Measurements from ENCODE around the gene TDRD3. TPM values are rescaled to one million over a fixed set of nuclear protein-coding genes. Genes with fewer than 3 reads are reported as not detected.
"Not testable (repeated sequence)": the region's sequence is repeated elsewhere in the genome, so short reads cannot be mapped to it uniquely, and the experiment has no call there.

Gene TDRD3
- total and polyA plus RNA-seq, 5 donors = 14.8 to 59.0 (median 50.7) TPM

DNA sequence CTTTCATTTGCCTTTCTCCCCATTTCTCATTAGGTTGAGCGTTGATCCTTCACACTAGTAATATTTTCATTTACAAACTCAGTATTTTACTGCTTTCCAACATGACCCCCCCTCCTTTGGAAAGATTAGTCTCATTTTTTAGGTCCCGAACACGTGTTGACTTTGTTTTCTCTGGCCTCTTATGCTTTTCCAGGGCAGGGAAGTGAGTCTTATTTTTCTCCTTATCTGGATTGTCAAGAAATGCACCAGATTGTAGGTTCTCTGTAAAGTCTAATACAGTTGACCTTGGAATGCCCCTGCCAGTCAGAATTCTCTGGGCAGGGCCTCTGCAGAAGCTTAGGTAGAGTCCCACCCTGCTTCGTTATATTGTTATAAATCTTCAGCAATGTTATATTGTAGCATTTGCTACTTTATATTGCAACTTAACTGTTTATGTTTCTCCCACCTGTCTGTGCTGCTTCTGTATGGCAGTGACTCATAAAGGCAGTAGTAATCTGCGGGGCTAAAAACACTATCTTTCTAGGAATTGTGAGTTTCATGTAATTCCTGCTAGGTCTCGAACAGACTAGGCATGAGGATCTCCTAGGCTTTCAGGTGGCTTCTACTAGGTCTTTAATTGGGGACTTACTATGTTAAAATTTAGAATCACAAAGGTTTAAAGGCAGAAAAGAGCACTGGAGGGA, 2.0 kb downstream of the TDRD3 start:
- WGBS = 48% methylated on average over 6 of the region's 6 CpGs
- Histone ChIP-seq H3K4me1 (ENCODE audit: control insufficient read depth, insufficient read depth, low read length) (no peaks in the 10 kb centered on the region), H3K27me3 (ENCODE audit: control insufficient read depth, insufficient read depth) (no peaks in the 10 kb centered on the region), H3K4me3 (ENCODE audit: low read length) (peak overlapping the region; percentile 12), H3K27ac (ENCODE audit: low read length) (no peak overlapping the region), H3K9me3 (ENCODE audit: control insufficient read depth, low read length) (no peaks in the 10 kb centered on the region)
- ATAC-seq (no peak), DNase-seq (no peak)
- intact Hi-C loops (cut with DNase I) = no loop called here

DNA sequence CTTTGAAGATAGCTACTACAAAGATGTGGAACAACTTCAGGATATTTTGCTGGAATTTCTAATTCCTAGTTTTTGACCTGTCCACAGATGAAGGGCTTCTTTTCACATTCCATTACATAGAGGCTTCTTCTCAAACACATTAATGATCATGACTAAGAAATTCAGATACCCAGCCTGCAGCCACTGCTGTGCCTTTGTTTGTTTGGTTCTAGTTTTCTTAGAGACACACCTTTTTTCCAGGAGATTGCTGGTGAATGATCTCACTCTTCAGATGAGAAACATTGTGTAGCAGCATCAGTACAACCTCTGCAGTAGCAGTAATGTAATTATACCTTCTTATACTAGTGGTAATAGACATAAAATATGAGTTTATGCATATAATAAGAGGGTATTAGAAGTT, 5.0 kb downstream of the TDRD3 start:
- DNase-seq (no peak), ATAC-seq (no peak)
- Histone ChIP-seq H3K9me3 (ENCODE audit: control insufficient read depth, low read length) (no peaks in the 10 kb centered on the region), H3K27me3 (ENCODE audit: control insufficient read depth, insufficient read depth) (no peaks in the 10 kb centered on the region), H3K4me3 (ENCODE audit: low read length) (no peak overlapping the region), H3K27ac (ENCODE audit: low read length) (no peak overlapping the region), H3K4me1 (ENCODE audit: control insufficient read depth, insufficient read depth, low read length) (no peaks in the 10 kb centered on the region)
- intact Hi-C loops (cut with DNase I) = no loop called here

DNA sequence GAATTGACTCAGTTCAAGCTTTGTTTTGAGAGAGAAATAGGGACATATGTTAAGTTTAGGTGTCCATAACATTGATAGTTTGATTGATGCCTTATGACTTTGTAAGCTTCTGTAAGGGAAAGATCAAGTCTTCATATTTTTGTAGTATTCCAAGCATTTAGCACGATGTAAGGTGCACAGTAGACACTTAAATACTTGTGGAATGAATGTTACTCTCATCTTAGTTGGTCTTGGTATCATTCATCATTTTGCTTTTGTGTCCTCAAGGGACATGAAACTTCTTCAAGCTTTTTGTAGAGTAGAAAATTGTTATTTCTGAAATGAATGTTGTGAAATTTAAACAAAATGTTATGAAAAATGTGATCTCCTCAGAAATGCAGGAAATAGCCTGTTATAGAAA, 10.1 kb downstream of the TDRD3 start:
- no peaks in the 10 kb centered on the region for H3K27me3 ChIP-seq (ENCODE audit: control insufficient read depth, insufficient read depth)
- WGBS = 92% methylated on average over 1 of the region's 1 CpG
- H3K4me1 ChIP-seq (ENCODE audit: control insufficient read depth, insufficient read depth, low read length) = no peaks in the 10 kb centered on the region
- no peak overlapping the region for H3K4me3 ChIP-seq (ENCODE audit: low read length)
- no peak for ATAC-seq
- DNase-seq = no peak
- intact Hi-C loops (cut with DNase I) = no loop called here
- H3K27ac ChIP-seq (ENCODE audit: low read length) = no peak overlapping the region
- H3K9me3 ChIP-seq (ENCODE audit: control insufficient read depth, low read length) = no peaks in the 10 kb centered on the region

GRCh38 chr13:60407852-60408251, 10.8 kb downstream of the TDRD3 start:
- H3K4me3 ChIP-seq (ENCODE audit: low read length); H3K27ac ChIP-seq (ENCODE audit: low read length); DNase-seq; intact Hi-C loops (cut with DNase I); H3K4me1 ChIP-seq (ENCODE audit: control insufficient read depth, insufficient read depth, low read length); ATAC-seq; H3K9me3 ChIP-seq (ENCODE audit: control insufficient read depth, low read length); H3K27me3 ChIP-seq (ENCODE audit: control insufficient read depth, insufficient read depth): not testable (repeated sequence)
- WGBS = 97% methylated on average over 11 of the region's 11 CpGs

GRCh38 chr13:60409574-60410292, 12.7 kb downstream of the TDRD3 start:
- H3K4me1 ChIP-seq (ENCODE audit: control insufficient read depth, insufficient read depth, low read length); H3K27me3 ChIP-seq (ENCODE audit: control insufficient read depth, insufficient read depth); H3K27ac ChIP-seq (ENCODE audit: low read length); H3K9me3 ChIP-seq (ENCODE audit: control insufficient read depth, low read length); intact Hi-C loops (cut with DNase I); ATAC-seq; H3K4me3 ChIP-seq (ENCODE audit: low read length); DNase-seq: not testable (repeated sequence)
- WGBS = 98% methylated on average over 4 of the region's 4 CpGs

DNA sequence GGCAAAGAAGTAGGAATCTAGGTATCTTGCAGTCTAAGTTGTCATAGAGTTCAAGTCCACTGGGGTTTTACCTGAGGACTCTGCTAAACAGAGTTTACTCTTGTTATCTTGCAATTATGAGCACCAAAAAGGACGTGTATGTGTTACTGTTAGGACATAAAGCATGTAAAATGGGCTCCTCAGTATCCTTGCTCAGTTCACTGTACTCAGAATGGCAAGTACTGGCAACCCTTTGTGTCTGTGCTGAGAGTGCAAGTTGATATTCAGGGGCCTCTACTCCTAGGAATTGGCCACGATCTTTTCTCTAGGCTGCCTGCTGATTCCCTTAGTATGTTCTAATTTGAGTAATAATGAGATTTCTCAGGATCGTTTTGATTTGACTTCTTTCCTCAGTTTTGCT, 13.3 kb downstream of the TDRD3 start:
- no peak for DNase-seq
- Histone ChIP-seq H3K27me3 (ENCODE audit: control insufficient read depth, insufficient read depth) (no peaks in the 10 kb centered on the region), H3K27ac (ENCODE audit: low read length) (no peak overlapping the region), H3K4me1 (ENCODE audit: control insufficient read depth, insufficient read depth, low read length) (no peaks in the 10 kb centered on the region), H3K9me3 (ENCODE audit: control insufficient read depth, low read length) (no peaks in the 10 kb centered on the region), H3K4me3 (ENCODE audit: low read length) (no peak overlapping the region)
- 50% methylated on average over 3 of the region's 3 CpGs for WGBS
- intact Hi-C loops (cut with DNase I) = no loop called here
- ATAC-seq = no peak

GRCh38 chr13:60411464-60411863, 14.4 kb downstream of the TDRD3 start:
- H3K9me3 ChIP-seq (ENCODE audit: control insufficient read depth, low read length) = no peaks in the 10 kb centered on the region
- WGBS = 58% methylated on average over 1 of the region's 1 CpG
- no peaks in the 10 kb centered on the region for H3K4me1 ChIP-seq (ENCODE audit: control insufficient read depth, insufficient read depth, low read length)
- H3K27ac ChIP-seq (ENCODE audit: low read length) = no peak overlapping the region
- H3K4me3 ChIP-seq (ENCODE audit: low read length) = no peak overlapping the region
- intact Hi-C loops (cut with DNase I) = no loop called here
- DNase-seq (no peak), ATAC-seq (no peak)
- no peaks in the 10 kb centered on the region for H3K27me3 ChIP-seq (ENCODE audit: control insufficient read depth, insufficient read depth)

- 75% methylated on average over 2 of the region's 2 CpGs for WGBS
- Histone ChIP-seq H3K27ac (ENCODE audit: low read length) (no peak overlapping the region), H3K4me1 (ENCODE audit: control insufficient read depth, insufficient read depth, low read length) (no peaks in the 10 kb centered on the region), H3K9me3 (ENCODE audit: control insufficient read depth, low read length) (no peaks in the 10 kb centered on the region), H3K27me3 (ENCODE audit: control insufficient read depth, insufficient read depth) (no peaks in the 10 kb centered on the region), H3K4me3 (ENCODE audit: low read length) (no peak overlapping the region)
- ATAC-seq (no peak), DNase-seq (no peak)
- intact Hi-C loops (cut with DNase I) = no loop called here
These were observed 15.0 kb downstream of the TDRD3 start for GRCh38 chr13:60411983-60412382.

DNA sequence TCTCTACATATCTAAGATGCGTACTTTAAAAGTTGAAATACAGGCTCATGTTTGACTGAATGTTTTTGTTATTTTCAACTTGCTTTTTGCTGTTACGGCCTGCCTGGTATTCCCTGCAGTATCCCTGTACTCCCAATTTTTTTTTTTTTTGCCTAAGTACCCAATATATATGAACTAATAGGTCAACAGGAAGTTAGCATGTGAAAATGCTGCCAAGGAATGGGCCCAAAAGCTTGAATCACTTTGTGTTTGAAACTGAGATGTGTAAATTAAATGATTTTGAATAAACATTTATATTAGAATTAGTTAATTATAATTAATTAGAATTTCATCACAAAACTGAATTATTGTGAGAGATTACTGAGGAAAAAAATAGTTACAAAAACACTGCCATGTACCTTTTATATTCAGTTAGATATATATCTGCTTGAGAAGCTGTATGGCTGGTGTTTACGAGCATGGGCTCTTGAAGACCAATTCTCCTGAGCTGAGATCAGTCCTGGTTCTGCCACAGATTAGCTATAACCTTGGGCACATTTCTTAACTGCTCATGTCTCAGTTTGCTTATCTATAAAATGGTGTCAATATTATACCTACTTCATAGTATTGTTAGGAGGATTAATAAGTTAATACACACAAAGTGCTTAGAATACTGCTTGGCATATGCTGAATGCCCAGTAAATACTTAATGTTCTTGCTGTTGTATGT, 16.0 kb downstream of the TDRD3 start:
- H3K27ac ChIP-seq (ENCODE audit: low read length) = no peak overlapping the region
- H3K4me3 ChIP-seq (ENCODE audit: low read length) = no peak overlapping the region
- H3K27me3 ChIP-seq (ENCODE audit: control insufficient read depth, insufficient read depth) = no peaks in the 10 kb centered on the region
- WGBS = 93% methylated on average over 3 of the region's 3 CpGs
- no peaks in the 10 kb centered on the region for H3K4me1 ChIP-seq (ENCODE audit: control insufficient read depth, insufficient read depth, low read length)
- DNase-seq (no peak), ATAC-seq (no peak)
- intact Hi-C loops (cut with DNase I) = no loop called here
- no peaks in the 10 kb centered on the region for H3K9me3 ChIP-seq (ENCODE audit: control insufficient read depth, low read length)

DNA sequence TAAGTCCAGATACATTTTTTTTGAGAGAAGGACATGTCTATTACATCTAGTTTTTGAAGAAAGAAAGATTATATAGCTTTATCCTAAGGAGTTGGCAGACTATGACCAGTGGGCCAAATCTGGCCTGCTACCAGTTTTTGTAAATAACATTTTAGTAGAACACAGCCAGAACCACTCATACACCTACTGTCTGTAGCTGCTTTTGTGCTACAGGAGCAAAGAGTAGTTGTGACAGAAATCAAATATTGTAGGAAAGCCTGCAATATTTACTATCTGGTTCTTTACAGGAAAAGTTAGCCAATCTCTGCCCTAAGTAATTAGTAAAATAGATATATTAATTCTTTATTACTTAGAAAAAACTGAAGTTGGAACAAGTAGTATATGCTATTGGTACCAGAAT, 17.2 kb downstream of the TDRD3 start:
- H3K27me3 ChIP-seq (ENCODE audit: control insufficient read depth, insufficient read depth) = no peaks in the 10 kb centered on the region
- intact Hi-C loops (cut with DNase I) = no loop called here
- no peaks in the 10 kb centered on the region for H3K4me1 ChIP-seq (ENCODE audit: control insufficient read depth, insufficient read depth, low read length)
- H3K4me3 ChIP-seq (ENCODE audit: low read length) = no peak overlapping the region
- H3K9me3 ChIP-seq (ENCODE audit: control insufficient read depth, low read length) = no peaks in the 10 kb centered on the region
- ATAC-seq (no peak), DNase-seq (no peak)
- H3K27ac ChIP-seq (ENCODE audit: low read length) = no peak overlapping the region

GRCh38 chr13:60417734-60418133, 20.7 kb downstream of the TDRD3 start:
- Histone ChIP-seq H3K27ac (ENCODE audit: low read length) (no peak overlapping the region), H3K9me3 (ENCODE audit: control insufficient read depth, low read length) (no peaks in the 10 kb centered on the region), H3K4me3 (ENCODE audit: low read length) (no peak overlapping the region), H3K27me3 (ENCODE audit: control insufficient read depth, insufficient read depth) (no peaks in the 10 kb centered on the region), H3K4me1 (ENCODE audit: control insufficient read depth, insufficient read depth, low read length) (peaks cover 2% of the 10 kb centered on the region)
- ATAC-seq (no peak), DNase-seq (no peak)
- WGBS = 97% methylated on average over 2 of the region's 2 CpGs
- intact Hi-C loops (cut with DNase I) = no loop called here
